ENCODE data around the gene FSTL5. TPM values are rescaled to one million over a fixed set of nuclear protein-coding genes. Genes with fewer than 3 reads are reported as not detected.
"Not testable (repeated sequence)": the region's sequence is repeated elsewhere in the genome, so short reads cannot be mapped to it uniquely, and the experiment has no call there.

The FSTL5 gene
- polyA plus RNA-seq, 4 donors: 0.74 to 3.1 (median 2.5) TPM

- DNase-seq (ENCODE audit: low read depth in 4 of 4, low spot score in 3 of 4): no peak
These were observed 59.2 kb downstream of the FSTL5 start for GRCh38 chr4:162104459-162105124.

DNA sequence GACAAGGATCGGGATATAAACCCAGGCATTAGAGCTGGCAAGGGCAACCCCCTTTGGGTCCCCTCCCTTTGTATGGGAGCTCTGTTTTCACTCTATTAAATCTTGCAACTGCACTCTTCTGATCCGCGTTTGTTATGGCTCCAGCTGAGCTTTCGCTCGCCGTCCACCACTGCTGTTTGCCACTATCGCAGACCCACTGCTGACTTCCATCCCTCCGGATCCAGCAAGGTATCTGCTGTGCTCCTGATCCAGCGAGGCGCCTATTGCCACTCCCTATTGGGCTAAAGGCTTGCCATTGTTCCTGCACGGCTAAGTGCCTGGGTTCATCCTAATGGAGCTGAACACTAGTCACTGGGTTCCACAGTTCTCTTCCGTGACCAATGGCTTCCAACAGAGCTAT, 59.9 kb downstream of the FSTL5 start:
- DNase-seq (ENCODE audit: low read depth in 4 of 4, low spot score in 3 of 4): not testable (repeated sequence)

DNA sequence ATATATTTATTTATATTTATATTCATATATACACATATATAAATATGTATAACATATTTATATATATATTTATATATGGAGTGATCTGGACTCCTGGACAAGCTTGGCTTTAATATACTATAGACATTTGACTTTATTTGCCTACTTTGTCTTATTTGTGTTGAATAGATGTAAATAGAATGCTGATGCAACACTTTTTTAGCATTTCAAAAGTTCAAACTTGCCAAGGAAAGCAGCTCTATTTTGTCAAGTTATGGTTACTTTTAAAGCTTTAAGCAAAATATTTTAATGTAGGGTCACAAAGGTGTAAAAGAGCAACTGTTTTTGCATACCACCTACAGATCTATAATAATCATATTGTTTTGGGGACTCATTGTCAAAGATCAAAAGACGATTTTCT, 61.1 kb downstream of the FSTL5 start:
- DNase-seq (ENCODE audit: low read depth in 4 of 4, low spot score in 3 of 4): no peak

GRCh38 chr4:162101337-162101736, 62.5 kb downstream of the FSTL5 start:
- DNase-seq (ENCODE audit: low read depth in 4 of 4, low spot score in 3 of 4): no peak

DNA sequence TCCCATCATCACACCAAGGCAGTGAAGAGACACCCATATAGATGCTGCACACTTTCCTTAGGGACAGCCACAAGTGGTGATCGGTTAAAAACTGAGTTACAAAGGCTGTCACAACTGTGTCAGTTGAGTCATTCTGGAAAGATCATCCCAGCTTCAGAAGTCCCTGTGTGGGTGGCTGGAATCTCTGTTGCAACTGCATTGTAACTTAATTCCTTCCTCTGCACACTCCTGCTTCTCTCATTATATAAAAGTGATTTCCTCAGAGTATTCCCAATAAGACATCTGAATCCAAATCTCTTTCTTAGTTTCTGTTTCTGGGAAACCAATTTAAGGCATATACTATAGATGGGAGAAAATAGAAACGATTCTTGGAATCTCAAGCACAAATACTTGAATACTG, 88.1 kb downstream of the FSTL5 start:
- no peak for DNase-seq (ENCODE audit: low read depth in 4 of 4, low spot score in 3 of 4)

DNA sequence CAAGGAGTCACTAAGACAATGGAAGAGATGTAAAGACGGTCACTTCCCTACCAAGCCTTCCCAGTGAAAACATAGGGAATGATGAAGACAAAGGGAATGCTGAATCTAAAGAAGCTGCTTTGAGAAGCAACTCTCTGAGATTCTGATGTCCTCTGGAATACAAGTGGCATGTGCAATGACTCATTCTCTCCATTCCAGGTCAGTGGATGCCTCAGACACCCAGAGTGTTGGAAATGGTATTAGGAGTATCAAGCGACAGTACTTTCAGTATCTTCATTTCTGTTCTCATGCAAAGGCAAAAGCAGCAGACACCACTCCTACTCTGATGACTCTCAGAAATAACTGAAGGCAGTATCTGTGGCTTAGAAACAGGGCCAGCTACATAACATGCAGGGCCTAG, 102.6 kb downstream of the FSTL5 start:
- no peak for DNase-seq (ENCODE audit: low read depth in 4 of 4, low spot score in 3 of 4)

DNA sequence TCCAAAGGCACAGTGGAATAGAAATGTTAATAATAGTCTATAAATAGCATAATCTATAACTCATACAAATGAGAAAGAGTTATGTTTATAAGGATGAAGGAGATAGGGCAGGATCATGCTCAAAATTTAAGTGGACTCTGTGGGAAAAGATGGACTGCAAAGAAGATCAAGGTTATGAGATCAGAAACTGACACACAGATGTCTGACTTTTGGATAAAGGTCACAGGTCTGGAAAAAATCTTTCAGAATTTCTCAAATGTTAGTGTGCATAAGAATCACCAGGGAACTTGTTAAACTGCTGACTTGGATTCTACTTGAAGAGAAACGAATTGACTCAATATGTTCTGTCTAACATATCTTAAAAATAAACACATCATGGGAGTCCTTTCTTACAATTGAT, 104.1 kb downstream of the FSTL5 start:
- no peak for DNase-seq (ENCODE audit: low read depth in 4 of 4, low spot score in 3 of 4)

- DNase-seq (ENCODE audit: low read depth in 4 of 4, low spot score in 3 of 4): no peak
These were observed 106.8 kb downstream of the FSTL5 start for GRCh38 chr4:162056990-162057389.

- no peak for DNase-seq (ENCODE audit: low read depth in 4 of 4, low spot score in 3 of 4)
These were observed 117.7 kb downstream of the FSTL5 start for GRCh38 chr4:162046135-162046534.

DNA sequence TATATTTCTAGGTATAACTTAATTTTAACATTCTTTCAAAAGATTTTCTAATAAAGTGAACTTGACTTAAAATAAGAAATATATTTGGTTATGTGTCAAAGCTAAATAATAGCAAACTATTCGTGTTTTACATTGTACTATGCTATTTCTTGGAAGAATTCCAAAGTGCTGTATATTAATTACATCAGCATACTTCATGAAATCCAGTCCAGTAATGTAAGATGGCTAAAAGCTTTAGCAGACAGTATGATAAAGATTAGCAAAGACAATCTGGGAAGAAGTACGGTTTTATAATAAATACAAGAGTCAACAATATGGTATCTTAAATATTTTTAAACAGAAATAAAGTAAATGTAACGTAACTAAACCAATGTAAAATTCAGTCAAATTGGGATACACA, 125.7 kb downstream of the FSTL5 start:
- no peak for DNase-seq (ENCODE audit: low read depth in 4 of 4, low spot score in 3 of 4)

DNA sequence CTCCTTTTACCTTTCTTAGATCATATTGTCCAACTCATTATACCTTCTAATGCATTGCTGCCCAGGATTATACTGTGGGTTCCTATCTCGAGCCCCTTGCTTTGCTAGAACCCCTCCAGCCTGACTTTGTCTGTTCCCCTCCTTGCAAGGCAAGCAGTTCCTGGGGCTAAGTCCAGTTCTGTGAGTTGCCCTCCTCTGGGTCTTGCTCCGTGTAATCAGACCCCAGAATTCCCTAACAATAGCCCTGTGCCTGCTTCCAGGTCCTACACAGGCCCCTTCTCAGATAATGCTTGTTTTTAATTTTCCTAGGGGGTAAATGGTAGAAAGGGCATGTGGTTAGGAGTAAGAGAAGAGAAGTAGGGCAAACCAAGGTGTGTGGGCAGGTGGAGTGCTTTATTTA, 145.9 kb downstream of the FSTL5 start:
- DNase-seq (ENCODE audit: low read depth in 4 of 4, low spot score in 3 of 4): no peak

- DNase-seq (ENCODE audit: low read depth in 4 of 4, low spot score in 3 of 4): no peak
These were observed 146.8 kb downstream of the FSTL5 start for GRCh38 chr4:162016991-162017390.

- no peak for DNase-seq (ENCODE audit: low read depth in 4 of 4, low spot score in 3 of 4)
These were observed 147.6 kb downstream of the FSTL5 start for GRCh38 chr4:162016219-162016618.

- no peak for DNase-seq (ENCODE audit: low read depth in 4 of 4, low spot score in 3 of 4)
These were observed 148.7 kb downstream of the FSTL5 start for GRCh38 chr4:162015090-162015489.

- no peak for DNase-seq (ENCODE audit: low read depth in 4 of 4, low spot score in 3 of 4)
These were observed 152.7 kb downstream of the FSTL5 start for GRCh38 chr4:162011089-162011488.

GRCh38 chr4:162010362-162010761, 153.4 kb downstream of the FSTL5 start:
- no peak for DNase-seq (ENCODE audit: low read depth in 4 of 4, low spot score in 3 of 4)

DNA sequence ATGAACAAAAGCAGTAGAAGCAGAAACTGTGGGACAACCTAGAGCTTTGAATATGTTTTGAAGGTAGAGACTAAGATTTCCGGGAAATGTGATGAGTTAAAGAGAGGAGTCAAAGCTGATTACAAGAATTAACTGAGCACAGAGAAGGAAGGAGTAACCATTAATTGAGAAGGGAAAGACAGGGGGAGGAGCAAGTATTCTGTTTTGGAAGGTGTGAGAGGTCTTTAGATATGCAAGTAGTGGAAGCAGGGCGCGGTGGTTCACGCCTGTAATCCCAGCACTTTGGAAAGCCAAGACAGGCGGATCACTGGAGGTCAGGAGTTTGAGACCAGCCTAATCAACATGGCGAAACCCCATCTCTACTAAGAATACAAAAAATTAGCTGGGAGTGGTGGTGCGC, 171.5 kb downstream of the FSTL5 start:
- DNase-seq (ENCODE audit: low read depth in 4 of 4, low spot score in 3 of 4): no peak

DNA sequence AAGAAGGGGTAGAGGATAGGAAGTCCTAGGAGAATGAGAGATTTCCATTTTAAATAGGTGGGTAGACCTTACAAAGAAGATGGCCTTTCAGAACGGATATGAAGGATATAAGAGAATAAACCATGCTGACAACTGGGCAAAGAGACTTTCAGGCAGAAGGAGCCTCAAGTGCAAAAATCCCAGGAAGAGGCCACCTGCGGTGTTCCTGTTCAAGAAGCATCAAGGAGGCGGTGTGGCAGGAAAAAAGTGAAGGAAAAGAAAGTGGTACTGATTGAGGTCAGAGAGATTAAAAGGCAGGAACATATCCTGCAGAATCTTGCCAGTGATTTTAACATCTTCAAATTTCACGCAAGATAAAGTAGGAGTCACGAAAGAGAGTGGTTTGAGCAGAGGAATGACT, 172.0 kb downstream of the FSTL5 start:
- no peak for DNase-seq (ENCODE audit: low read depth in 4 of 4, low spot score in 3 of 4)

- DNase-seq (ENCODE audit: low read depth in 4 of 4, low spot score in 3 of 4): no peak
These were observed 173.1 kb downstream of the FSTL5 start for GRCh38 chr4:161990721-161991120.

GRCh38 chr4:161988946-161989345, 174.9 kb downstream of the FSTL5 start:
- DNase-seq (ENCODE audit: low read depth in 4 of 4, low spot score in 3 of 4): no peak

GRCh38 chr4:161987611-161988010, 176.2 kb downstream of the FSTL5 start:
- DNase-seq (ENCODE audit: low read depth in 4 of 4, low spot score in 3 of 4): no peak

- DNase-seq (ENCODE audit: low read depth in 4 of 4, low spot score in 3 of 4): no peak
These were observed 211.4 kb downstream of the FSTL5 start for GRCh38 chr4:161952382-161952781.

All from left renal pelvis (tissue), 4 donors.